Stimulated activated CD4-positive, alpha-beta T cell treated with anti-CD3 and anti-CD28 coated beads, Interleukin-2, amount 100 ng/mL, for 48 hours (primary cell): ENCODE results near the gene IRAK2.
"Not testable (repeated sequence)": the region's sequence is repeated elsewhere in the genome, so short reads cannot be mapped to it uniquely, and the experiment has no call there.

ENCODE experiments used
- DNase-seq, 2 donors: peaks; one replicate each; pipeline ENCODE4 v3.0.0-alpha.2; 2020

The IRAK2 gene

DNA sequence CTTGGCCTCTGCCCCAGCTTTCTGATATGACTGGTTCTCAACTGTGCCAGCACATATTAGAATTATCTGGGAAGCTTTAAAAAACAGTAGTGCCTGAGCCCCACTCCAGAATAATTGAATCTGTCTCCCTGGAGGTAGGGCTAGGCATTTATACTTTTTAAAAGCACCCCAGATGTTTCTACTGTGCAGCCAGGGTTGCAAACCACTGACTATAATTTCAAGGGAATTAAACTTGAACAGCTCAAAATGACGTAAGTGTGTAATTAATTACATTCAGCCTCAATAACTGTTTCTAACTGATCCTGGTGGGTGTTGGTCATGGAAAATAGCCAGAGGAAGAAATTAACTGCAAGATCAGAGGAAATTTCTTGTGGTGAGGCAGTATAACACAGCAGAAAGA is 4.4 kb upstream of the IRAK2 start:
- no peak for DNase-seq

DNA sequence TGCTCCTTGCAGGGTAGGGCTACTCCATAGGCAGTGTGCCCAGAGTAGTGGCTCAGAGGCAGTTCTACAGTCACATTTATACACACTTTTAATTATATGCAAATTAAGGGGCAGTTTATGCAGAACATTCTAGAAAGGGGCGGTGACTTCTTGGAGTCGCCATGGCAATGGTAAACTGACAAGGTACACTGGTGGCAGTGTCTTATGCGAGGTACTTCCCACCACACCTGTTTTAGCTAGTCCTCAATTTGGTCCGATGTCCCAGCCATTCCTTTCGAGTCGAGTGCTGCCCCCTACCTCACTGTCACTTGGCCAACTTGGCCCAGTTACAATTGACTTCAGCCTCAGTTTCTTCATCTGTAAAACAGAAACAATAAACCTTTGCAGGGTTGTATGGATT is 3.8 kb upstream of the IRAK2 start:
- no peak for DNase-seq

DNA sequence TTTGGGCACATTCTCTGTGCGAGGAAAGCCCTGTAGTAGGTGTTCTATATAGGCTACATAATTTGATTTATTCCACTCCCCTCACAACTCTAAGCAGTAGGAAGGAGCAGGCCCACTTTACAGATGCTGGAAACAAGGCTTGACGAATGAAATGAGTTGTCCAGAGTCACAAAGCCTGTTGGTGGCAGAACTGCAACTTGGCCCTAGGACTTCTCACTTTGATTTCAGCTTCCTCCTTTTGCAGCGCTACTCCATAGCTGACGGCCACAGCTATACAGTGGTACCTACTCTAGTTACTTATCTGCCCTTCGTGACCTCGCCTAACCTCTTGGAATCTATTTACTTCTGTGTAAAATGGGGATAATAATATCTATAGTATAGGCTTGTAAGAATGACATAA is 2.5 kb upstream of the IRAK2 start:
- DNase-seq, result no peak

DNA sequence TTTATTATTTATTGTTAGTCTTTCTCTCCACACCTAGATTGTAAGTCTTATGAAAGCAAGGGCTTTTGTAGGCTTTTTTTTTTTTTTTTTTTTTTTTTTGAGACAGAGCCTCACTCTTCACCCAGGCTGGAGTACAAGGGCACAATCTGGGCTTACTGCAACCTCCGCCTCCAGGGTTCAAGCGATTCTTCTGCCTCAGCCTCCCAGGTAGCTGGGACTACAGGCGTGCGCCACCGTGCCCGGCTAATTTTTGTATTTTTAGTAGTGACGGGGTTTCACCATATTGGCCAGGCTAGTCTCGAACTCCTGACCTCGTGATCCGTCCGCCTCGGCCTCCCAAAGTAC is 546 bp upstream of the IRAK2 start:
- not testable (repeated sequence) for DNase-seq

DNA sequence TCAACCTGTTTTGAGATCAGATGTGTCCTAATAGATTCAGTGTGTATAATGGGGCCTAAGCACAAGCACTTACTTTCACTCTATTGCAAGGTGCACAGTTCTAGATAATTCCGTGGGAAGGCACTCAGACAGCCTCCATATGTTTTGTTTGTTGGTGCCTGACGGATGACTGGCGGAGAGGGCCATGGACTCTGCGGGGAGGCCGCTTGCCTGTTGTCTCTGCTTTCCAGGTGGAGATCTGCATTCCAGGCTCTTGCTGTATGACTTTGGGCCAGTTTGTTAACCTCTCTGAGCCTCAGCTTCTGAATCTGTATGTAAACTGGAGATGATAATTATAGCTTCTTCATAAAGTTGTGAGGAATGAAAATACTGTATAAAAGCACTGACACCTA is 1.5 kb downstream of the IRAK2 start:
- DNase-seq, result no peak

DNA sequence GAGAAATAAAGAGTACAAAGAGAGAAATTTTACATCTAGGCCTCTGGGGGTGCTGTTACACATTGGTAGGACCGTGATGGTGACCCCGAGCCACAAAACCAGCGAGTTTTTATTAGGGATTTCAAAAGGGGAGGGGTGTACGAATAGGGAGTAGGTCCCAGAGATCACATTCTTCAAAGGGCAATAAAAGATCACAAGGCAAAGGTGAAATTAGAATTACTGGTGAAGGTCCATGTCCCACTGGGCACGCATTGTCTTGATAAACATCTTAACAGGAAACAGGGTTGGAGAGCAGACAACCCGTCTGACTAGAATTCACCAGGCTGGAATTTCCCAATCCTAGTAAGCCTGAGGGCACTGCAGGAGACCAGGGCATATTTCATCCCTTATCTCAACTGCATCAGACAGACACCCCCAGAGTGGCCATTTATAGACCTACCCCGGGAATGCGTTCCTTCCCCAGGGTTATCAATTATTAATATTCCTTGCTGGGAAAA is 4.3 kb downstream of the IRAK2 start:
- DNase-seq, result no peak

DNA sequence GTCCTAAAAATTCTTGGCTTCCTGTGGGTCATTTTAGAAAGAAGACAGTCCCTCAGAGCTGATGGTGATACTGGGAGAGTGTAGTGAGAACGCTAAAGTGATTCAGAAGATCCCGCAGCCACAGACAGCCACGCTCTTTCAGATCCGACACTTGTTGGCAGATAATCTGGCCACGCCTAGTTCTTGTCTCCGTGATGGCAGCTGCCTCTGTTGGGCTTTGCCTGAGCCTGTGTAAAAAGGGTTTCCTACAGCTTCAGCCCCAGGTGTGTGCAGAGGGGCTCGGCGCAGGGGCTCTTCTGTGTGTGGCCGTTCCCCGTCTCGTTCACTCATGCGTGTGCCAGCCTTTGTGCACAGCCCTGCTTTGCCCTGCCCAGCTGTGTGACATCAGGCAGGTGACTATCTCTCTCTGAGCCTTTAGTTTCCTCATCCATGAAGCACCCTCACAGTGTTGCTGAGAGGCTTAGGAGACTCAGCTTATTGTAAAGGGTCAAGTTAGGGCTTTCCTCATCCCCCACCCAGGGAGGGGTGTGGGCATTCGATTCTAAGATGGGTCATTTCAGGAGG is 6.3 kb downstream of the IRAK2 start:
- no peak for DNase-seq

DNA sequence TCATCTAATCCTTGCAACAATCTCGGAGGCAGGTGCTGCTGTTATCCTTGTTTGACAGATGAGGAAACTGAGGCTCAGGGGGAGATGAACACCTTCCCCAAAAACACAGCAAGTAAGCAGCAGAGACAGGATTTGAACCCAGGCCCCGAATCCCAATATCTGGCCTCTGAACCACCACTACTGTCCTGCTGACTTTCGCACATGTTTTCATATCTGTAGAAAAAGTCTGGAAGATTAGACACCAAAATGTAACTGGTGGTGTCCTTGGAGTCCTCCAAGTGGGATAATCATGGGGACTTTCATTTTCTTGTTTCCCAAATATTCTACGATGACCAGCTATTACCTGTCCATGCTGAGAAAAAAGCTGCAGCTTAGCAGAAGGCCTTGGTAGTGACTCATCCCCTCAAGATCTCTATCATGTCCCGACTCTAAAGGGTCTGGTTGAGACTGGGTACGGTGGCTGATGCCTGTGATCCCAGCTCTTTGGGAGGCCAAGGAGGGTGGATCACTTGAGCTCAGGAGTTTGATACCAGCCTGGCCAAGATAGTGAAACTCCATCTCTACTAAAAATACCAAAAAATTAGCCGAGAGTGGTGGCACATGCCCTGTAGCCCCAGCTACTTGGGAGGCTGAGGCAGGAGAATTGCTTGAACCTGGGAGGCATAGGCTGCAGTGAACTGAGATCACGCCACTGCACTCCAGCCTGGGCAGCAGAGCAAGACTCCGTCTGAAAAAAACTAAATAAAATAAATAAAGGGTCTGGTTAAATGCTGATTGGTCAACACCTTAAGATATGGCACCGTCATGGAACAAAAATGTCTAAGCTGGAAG is 8.6 kb downstream of the IRAK2 start:
- no peak for DNase-seq

DNA sequence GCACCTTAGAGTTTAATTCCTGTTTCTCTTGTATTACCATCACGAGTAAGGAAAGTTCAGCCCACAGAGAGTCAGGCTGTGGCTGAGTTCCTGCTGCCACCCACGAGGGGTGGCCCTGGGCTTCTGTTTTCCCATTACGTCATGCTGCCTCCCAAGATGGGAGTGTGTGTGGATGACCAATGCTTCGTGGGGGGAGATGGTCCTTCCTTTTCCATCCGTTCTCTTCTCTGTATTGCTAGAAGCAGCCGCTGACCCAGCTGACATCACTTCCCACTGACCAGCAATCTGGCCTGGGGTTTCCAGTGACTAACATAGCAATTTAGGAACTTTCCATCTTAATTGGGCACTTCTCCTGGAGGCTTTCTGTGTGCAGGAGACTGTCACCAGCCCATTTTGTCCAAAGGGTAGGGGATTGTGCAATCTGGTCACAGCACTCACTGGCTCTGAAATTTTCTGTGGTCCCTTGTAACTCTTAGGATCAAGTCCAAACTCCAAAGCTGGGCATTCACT is 9.3 kb downstream of the IRAK2 start:
- DNase-seq, result no peak

DNA sequence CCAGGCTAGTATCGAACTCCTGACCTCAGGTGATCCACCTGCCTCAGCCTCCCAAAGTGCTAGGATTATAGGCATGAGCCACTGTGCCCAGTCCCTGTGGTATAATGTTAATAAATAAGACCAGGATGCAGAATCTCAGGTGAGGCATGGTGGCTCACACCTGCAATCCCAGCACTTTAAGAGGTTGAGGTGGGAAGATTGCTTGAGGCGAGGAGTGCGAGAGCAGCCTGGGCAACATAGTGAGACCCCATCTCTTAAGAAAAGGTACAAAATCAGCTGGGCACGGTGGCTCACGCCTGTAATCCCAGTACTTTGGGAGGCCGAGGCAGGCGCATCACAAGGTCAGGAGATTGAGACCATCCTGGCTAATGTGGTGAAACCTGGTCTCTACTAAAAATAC is 10.6 kb downstream of the IRAK2 start:
- not testable (repeated sequence) for DNase-seq

DNA sequence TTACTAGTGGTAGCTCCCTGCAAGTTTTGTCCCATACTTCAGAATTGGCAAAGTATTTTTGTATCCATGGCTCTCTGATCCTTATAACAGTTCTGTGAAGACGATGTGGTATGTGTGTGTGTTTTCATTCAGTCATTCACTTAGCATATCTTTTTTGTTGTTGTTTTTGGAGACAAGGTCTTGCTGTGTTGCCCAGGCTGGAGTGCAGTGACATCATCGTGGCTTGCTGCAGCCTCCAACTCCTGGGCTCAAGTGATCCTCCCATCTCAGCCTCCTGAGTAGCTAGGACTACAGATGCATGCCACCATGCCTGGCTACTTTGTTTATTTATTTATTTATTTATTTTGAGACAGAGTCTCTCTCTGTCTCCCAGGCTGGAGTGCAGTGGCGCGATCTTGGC is 11.4 kb downstream of the IRAK2 start:
- DNase-seq, result not testable (repeated sequence)

DNA sequence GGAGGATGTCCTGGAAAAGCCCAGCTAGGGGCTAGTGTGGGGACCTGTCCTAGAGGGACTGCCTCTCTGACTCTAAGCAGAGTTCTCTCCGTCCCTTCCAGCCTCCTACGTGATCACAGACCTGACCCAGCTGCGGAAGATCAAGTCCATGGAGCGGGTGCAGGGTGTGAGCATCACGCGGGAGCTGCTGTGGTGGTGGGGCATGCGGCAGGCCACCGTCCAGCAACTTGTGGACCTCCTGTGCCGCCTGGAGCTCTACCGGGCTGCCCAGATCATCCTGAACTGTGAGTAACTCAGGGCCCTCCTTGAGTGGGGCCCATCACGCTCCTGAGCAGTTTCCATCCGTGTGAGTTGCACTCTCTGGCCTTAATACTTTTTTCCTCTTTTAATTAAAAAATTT is 13.0 kb downstream of the IRAK2 start:
- no peak for DNase-seq

DNA sequence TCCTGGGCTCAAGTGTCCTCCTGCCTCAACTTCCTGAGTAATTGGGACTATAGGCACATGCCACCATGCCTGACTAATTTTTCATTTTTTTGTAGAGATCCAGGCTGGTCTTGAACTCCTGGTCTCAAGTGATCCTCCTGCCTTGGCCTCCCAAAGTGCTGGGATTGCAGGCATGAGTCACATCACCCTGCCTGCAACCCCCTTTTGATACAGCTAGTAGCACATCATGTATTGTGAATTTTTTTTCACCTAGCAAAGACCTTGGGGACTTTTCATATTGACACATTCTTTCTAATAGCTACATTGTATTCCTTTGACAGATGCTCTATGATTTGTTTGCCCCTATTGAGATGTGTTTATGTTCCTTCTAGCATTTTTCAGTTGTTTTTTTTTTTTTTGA is 14.2 kb downstream of the IRAK2 start:
- DNase-seq, result no peak

DNA sequence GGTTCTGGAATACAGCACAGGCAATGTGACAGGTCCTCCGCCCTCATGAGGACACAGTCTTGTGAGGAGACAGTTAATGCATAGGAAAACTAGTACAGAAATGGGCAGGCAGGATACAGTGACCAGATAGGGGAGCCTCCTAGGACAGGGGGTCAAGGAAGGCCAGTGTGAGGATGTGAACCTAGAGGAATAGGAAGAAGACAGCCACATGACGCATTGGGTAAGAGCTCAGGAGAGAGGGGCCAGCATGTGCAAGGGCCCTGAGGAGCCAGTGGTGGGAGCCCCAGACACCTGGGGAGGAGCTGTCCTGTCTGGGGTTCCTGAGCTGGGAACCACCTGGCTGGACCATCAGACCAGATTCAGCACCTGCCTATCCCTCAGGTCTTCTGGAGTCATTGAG is 15.6 kb downstream of the IRAK2 start:
- DNase-seq, result no peak

DNA sequence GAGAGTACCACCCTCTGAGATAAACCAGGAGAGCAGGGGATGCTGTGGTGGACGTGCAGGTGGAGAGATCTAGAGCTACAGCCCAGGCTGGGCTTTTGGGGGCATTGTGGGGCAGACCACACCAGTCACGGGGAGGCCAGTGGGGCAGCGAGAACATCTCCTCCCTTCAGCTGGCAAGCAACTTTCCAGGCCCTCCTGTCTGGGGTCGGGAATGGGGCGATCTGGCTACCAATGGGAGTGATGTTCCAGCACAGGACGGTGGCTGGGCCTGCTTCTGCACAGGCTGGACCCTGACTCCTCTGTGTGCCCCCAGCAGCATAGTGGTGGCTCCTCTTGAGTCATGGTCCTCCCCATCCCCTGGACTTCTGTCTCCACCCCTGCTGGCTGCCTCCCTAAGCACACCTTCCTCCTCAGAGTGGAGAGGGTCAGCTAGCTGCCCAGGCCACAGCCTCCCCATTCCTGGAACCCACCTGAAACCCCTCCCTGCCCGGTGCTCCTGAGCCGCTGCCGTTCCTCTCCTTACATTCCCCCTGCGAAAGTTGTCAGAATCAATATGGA is 16.1 kb downstream of the IRAK2 start:
- no peak for DNase-seq

DNA sequence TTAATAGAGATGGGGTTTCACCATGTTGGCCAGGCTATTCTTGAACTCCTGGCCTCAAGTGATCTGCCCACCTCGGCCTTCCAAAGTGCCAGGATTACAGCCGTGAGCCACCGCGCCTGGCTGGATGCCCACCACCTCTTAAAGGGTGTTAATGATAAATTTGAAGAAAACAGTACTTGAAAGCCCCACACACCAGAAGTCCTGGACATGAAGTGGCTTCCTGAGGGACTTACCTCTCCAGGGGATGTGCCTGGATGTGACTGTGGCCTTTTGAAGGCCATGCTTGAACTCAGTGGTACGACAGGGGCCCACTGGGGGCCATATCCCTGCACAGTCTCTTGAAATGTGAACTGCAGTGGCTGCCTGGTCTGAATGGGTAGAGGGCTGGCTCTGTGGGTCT is 18.2 kb downstream of the IRAK2 start:
- no peak for DNase-seq

DNA sequence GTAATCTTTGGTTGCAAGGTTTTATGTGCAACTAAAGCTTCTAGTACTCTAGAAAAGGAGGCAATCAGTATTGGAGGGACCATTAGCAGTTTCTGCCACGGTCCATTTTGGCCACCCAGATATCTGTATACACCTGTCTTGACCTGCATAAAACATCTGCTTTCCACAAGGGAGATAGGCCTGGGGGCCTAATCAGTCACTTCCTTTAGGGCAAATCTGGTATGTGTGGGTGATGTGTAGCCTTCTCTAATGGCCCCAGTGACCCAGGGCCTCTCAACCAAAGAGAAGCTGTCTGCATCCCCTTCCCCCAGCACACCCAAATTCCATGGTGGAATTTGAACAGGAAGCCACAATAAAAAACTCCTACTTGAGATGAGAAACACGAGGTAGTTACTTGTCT is 19.5 kb downstream of the IRAK2 start:
- DNase-seq, result no peak

DNA sequence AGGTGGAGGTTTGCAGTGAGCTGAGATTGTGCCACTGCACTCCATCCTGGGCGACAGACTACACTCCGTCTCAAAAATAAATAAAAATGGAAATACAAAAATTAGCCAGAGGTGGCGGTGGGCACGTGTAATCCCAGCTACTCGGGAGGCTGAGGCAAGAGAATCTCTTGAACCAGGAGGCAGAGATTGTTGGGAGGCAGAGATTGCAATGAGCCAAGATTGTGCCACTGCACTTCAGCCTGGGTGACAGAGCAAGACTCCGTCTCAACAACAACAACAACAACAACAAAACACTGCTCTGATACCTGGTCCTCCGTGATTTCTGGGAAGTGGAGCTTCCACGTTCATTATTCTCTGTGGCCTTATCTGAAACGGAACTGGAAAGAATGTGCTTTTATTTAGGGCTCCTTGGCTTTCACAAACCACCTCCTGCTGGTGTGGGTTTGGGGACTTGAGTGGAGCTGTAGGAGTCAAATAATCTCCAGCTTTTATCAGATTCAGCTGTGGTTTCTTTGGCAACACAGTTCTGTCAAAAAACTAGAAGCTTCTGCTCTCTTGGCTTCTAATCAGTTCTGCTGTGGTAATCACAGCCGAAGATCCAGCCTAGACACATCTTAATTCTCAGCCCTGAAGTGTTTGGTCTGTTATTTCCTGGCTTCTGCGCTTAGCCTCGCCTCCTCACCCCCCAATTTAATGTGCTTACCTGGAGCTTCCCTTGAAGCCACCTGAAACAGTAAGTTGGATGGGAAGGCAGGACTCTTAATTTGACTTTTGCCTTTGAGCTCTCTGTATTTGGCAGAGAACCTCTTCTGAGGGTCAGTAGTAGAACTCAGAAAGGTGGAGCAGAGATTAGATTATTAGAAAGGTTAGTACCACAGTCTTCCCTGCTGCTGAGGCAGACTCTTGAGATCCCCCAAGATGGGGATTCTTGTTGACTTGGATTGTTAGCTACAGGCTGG is 21.4 kb downstream of the IRAK2 start:
- no peak for DNase-seq

DNA sequence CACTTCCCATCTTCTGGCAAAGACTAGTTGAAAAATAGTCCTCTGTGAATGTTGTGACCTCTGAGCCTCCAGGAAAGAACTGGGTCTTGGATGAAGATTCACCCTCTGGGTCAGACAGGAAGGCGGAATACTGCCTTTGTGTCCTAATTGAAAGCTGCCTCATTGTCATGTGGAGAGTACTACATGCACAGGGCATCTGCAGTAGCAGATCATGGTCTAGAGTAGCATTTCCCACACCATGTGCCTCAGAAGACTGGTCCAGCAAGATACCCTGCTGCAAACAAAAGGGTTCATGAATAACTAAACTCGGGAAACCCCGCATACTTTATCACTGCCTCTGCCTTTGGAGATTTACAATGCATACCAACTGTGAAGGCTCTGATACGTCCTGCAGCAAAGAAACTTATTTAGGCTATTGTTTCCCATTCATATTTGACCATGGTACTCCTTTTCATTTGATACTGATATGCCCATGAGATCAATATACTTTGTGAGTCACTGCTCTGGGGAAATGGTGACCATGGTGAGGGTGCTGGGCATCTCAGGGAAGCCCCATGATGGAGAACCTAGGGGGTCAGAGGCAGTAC is 22.7 kb downstream of the IRAK2 start:
- no peak for DNase-seq

DNA sequence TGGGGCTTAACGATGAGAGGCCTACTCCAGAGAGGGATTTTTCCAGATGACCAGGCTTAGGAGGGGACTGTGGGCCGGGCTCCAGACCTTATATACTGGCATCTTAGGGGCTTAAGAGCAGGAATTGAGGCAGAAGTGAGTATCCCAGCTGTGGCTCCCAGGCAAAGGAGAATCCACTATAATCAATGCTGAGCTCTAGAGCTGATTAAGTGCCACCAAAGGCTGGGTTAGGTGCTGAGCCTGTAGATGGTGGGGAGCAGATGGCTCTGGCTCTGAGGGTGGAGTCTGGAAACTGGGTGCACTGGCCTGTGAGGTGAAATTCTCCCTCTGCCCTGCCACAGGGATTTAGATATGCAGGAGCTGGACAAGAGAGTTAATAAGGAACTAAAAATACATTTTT is 23.2 kb downstream of the IRAK2 start:
- DNase-seq, result no peak

DNA sequence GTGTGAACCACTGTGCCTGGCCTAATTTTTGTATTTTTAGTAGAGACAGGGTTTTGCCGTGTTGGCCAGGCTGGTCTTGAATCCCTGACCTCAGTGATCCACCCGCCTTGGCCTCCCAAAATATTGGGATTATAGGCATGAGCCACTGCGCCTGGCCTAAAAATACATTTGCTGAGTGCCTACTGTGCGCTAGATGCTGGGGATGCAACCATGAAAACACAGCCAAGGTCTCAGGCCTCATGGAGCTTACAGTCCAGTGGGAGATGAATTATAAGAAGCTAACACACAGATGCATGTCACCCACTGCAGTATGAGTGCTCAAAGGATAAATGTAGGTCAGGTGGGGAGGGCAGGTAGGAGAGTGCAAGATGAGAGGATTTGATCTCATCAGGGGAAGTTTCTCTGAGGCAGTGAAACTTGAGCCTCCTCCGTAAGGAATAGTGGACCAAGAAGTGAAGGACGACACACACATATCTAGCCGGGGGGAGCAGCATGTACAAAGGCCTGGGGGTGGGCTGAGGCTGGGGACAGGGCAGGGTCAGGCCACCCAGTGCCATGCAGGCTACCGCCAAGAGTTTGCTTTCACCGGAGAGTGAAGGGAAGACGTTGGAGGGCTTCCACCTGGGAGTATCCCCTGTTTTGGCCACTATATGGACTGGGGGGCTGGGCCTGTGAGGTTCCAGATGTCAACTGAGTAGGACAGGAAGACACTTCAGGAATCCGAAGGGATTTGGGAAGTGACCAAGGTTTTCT is 24.3 kb downstream of the IRAK2 start:
- no peak for DNase-seq
